H9 (cell line): ENCODE data around the gene C1QTNF7. TPM values are rescaled to one million over a fixed set of nuclear protein-coding genes. Genes with fewer than 3 reads are reported as not detected.

Source experiments
- DNase-seq: peaks from one replicate; pipeline ENCODE4 v3.0.0-alpha.2; 2017
- H2AFZ ChIP-seq: one replicate; pipeline ENCODE4 v1.6.1; 2013; ENCODE audit warnings: mild to moderate bottlenecking, low read length, control low read depth, moderate library complexity
- H2AK5ac ChIP-seq: 2 replicates; pipeline ENCODE4 v1.6.1; 2013; ENCODE audit warnings: low read length, control low read depth, mixed read lengths; ENCODE audit not compliant: insufficient read length
- H2BK120ac ChIP-seq: one replicate; pipeline ENCODE4 v1.6.1; 2013; ENCODE audit warnings: low read depth, mild to moderate bottlenecking, low read length, control low read depth, inconsistent platforms; ENCODE audit not compliant: poor library complexity, severe bottlenecking
- H2BK12ac ChIP-seq: 2 replicates; pipeline ENCODE4 v1.6.1; 2013; ENCODE audit warnings: low read length, control low read depth, mixed read lengths, low read depth; ENCODE audit not compliant: insufficient read length
- H2BK15ac ChIP-seq: 2 replicates; pipeline ENCODE4 v1.6.1; 2013; ENCODE audit warnings: low read depth, low read length, control low read depth
- H2BK20ac ChIP-seq: one replicate; pipeline ENCODE4 v1.6.1; 2013; ENCODE audit warnings: low read depth, mild to moderate bottlenecking, low read length, control low read depth, inconsistent platforms; ENCODE audit not compliant: poor library complexity, severe bottlenecking
- H2BK5ac ChIP-seq: 2 replicates; pipeline ENCODE4 v1.6.1; 2013; ENCODE audit warnings: low read length, control low read depth, mixed read lengths; ENCODE audit not compliant: insufficient read length
- H3K14ac ChIP-seq: 2 replicates; pipeline ENCODE4 v1.6.1; 2013; ENCODE audit warnings: low read length, control low read depth; ENCODE audit not compliant: insufficient read depth
- H3K18ac ChIP-seq: 2 replicates; pipeline ENCODE4 v1.6.1; 2013; ENCODE audit warnings: low read depth, mild to moderate bottlenecking, mixed read lengths, low read length, control low read depth; ENCODE audit not compliant: insufficient read length
- H3K23ac ChIP-seq: 2 replicates; pipeline ENCODE4 v1.6.1; 2013; ENCODE audit warnings: low read length, control low read depth, mixed read lengths, low read depth; ENCODE audit not compliant: insufficient read length
- H3K23me2 ChIP-seq: 2 replicates; pipeline ENCODE4 v1.6.1; 2013; ENCODE audit warnings: low read depth, mild to moderate bottlenecking, mixed read lengths, low read length, control low read depth; ENCODE audit not compliant: insufficient read length, poor library complexity, severe bottlenecking
- H3K27ac ChIP-seq: 2 replicates; pipeline ENCODE4 v1.5.1; 2013; ENCODE audit warnings: low read length, control low read depth, mixed read lengths, low read depth; ENCODE audit not compliant: insufficient read length
- H3K27me3 ChIP-seq: 2 replicates; pipeline ENCODE4 v1.6.1; 2013; ENCODE audit warnings: low read length, control low read depth, inconsistent platforms; ENCODE audit not compliant: insufficient read depth
- H3K4ac ChIP-seq: 2 replicates; pipeline ENCODE4 v1.6.1; 2013; ENCODE audit warnings: low read depth, mild to moderate bottlenecking, control low read depth, inconsistent platforms, low read length, moderate library complexity
- H3K4me1 ChIP-seq: 2 replicates; pipeline ENCODE4 v1.6.1; 2013; ENCODE audit warnings: low read length, control low read depth, inconsistent platforms; ENCODE audit not compliant: insufficient read depth
- H3K4me2 ChIP-seq: 2 replicates; pipeline ENCODE4 v1.6.1; 2013; ENCODE audit warnings: low read length, control low read depth, mixed read lengths; ENCODE audit not compliant: insufficient read length, insufficient read depth
- H3K56ac ChIP-seq: 2 replicates; pipeline ENCODE4 v1.6.1; 2013; ENCODE audit warnings: low read depth, mild to moderate bottlenecking, mixed read lengths, low read length, control low read depth; ENCODE audit not compliant: insufficient read length
- H3K79me1 ChIP-seq: 2 replicates; pipeline ENCODE4 v1.6.1; 2013; ENCODE audit warnings: low read depth, mild to moderate bottlenecking, moderate library complexity, low read length, control low read depth, inconsistent platforms; ENCODE audit not compliant: insufficient read depth, poor library complexity, severe bottlenecking
- H3K79me2 ChIP-seq: 2 replicates; pipeline ENCODE4 v1.6.1; 2013; ENCODE audit warnings: low read length, control low read depth, inconsistent platforms; ENCODE audit not compliant: insufficient read depth
- H3K9ac ChIP-seq: 2 replicates; pipeline ENCODE4 v1.6.1; 2013; ENCODE audit warnings: low read length, control low read depth, mixed read lengths; ENCODE audit not compliant: insufficient read length; ENCODE audit errors: extremely low read depth
- H3K9me3 ChIP-seq: one replicate; pipeline ENCODE4 v1.6.1; 2013; ENCODE audit warnings: low read depth, low read length, inconsistent platforms; ENCODE audit not compliant: control insufficient read depth
- H3T11ph ChIP-seq: one replicate; pipeline ENCODE4 v1.6.1; 2013; ENCODE audit warnings: mild to moderate bottlenecking, low read length, control low read depth, inconsistent platforms
- H4K20me1 ChIP-seq: one replicate; pipeline ENCODE4 v1.6.1; 2013; ENCODE audit not compliant: control insufficient read depth, insufficient read length, insufficient read depth
- H4K5ac ChIP-seq: 2 replicates; pipeline ENCODE4 v1.6.1; 2013; ENCODE audit warnings: low read depth, mild to moderate bottlenecking, mixed read lengths, low read length, control low read depth; ENCODE audit not compliant: insufficient read length
- H4K8ac ChIP-seq: replicated peaks from 2 replicates; pipeline ENCODE4 v1.6.1; 2013; ENCODE audit warnings: low read length, control low read depth, mixed read lengths, low read depth; ENCODE audit not compliant: insufficient read length
- H4K91ac ChIP-seq: 2 replicates; pipeline ENCODE4 v1.6.1; 2013; ENCODE audit warnings: low read depth, mild to moderate bottlenecking, moderate library complexity, mixed read lengths, low read length, control low read depth; ENCODE audit not compliant: insufficient read length
- H3K27ac Mint-ChIP-seq, 3 experiments: 2 replicates in 2 of 3; 3 replicates in 1 of 3; pipeline ENCODE4 v1.8.0; 2020 to 2021; ENCODE audit warnings: mixed read lengths in 3 of 3, mild to moderate bottlenecking in 1 of 3, moderate library complexity in 1 of 3
- H3K27me3 Mint-ChIP-seq: 2 replicates; pipeline ENCODE4 v1.8.0; 2021; ENCODE audit warnings: low read depth, mild to moderate bottlenecking, moderate library complexity, mixed read lengths
- H3K36me3 Mint-ChIP-seq, 3 experiments: 2 replicates in 2 of 3; 3 replicates in 1 of 3; pipeline ENCODE4 v1.8.0; 2020 to 2021; ENCODE audit warnings: low read depth in 3 of 3, mixed read lengths in 3 of 3; ENCODE audit not compliant: insufficient read depth in 1 of 3
- H3K4me1 Mint-ChIP-seq, 2 experiments: 2 replicates each; pipeline ENCODE4 v1.8.0; 2020; ENCODE audit warnings: mixed read lengths in 2 of 2
- H3K4me3 Mint-ChIP-seq, 2 experiments: 2 replicates in 1 of 2; 3 replicates in 1 of 2; pipeline ENCODE4 v1.8.0; 2020 to 2021; ENCODE audit warnings: mild to moderate bottlenecking in 2 of 2, mixed read lengths in 2 of 2, moderate library complexity in 1 of 2
- H3K9me3 Mint-ChIP-seq, 2 experiments: 2 replicates in 1 of 2; 3 replicates in 1 of 2; pipeline ENCODE4 v1.8.0; 2020; ENCODE audit warnings: mild to moderate bottlenecking in 2 of 2, mixed read lengths in 2 of 2, moderate library complexity in 1 of 2
- CTCF ChIP-seq: fragments of 200-600 bp; sonication (generic); conservative IDR thresholded peaks from 3 replicates; pipeline ENCODE4 v1.8.0; 2021; ENCODE audit warnings: antibody characterized with exemption, mild to moderate bottlenecking
- WGBS: extraction: QIAGEN DNeasy Blood & Tissue Kit; methylation state at CpG from one replicate; pipeline ENCODE4 v1.1.7; 2013; ENCODE audit warnings: missing lambda C conversion rate, low lambda C conversion rate, mixed read lengths; ENCODE audit not compliant: insufficient read length; ENCODE audit errors: extremely low coverage; 5-methylcytosine and 5-hydroxymethylcytosine counted together
- total RNA-seq: library from RNA; stranded (reverse); gene quantifications from 2 replicates; pipeline ENCODE4 v1.2.1, GENCODE V29; 2021

C1QTNF7 gene
- total RNA-seq, 1 experiment from 2014 or later: not detected

- H3K27ac ChIP-seq: no peak overlapping the region
- no peaks in the 10 kb centered on the region for H4K20me1 ChIP-seq
- H2BK12ac ChIP-seq: no peak overlapping the region
- no peaks in the 10 kb centered on the region for H3K27me3 ChIP-seq
- H3K4me2 ChIP-seq: peak overlapping the region; percentile 85
- no peaks in the 10 kb centered on the region for H3K9me3 ChIP-seq
- H2AFZ ChIP-seq: no peak overlapping the region
- H3K23me2 ChIP-seq: peaks cover 7% of the 10 kb centered on the region
- no peak overlapping the region for H2AK5ac ChIP-seq
- H3K79me2 ChIP-seq: no peaks in the 10 kb centered on the region
- H3K27me3 Mint-ChIP-seq: no peaks in the 10 kb centered on the region
- H3K4me3 Mint-ChIP-seq: peak overlapping the region; percentile 76 to 85
- H3K4me1 ChIP-seq: no peaks in the 10 kb centered on the region
- peak overlapping the region; percentile 96 to 99 (median 98); a peak in 5 of 7 replicates for H3K27ac Mint-ChIP-seq
- H2BK5ac ChIP-seq: no peak overlapping the region
- peak overlapping the region; percentile 98; the same call in 1 of the 2 replicates for H3K14ac ChIP-seq
- no peak overlapping the region for H3T11ph ChIP-seq
- peaks cover 8 to 18% (median 16%) of the 10 kb centered on the region in 3 experiments; a peak in 6 of 7 replicates for H3K36me3 Mint-ChIP-seq
- DNase-seq: no peak
- H2BK15ac ChIP-seq: no peak overlapping the region
- peaks cover 20 to 21% of the 10 kb centered on the region in 2 experiments for H3K4me1 Mint-ChIP-seq
- no peak overlapping the region for H3K23ac ChIP-seq
- peak overlapping the region; percentile 53 for H4K5ac ChIP-seq
- H3K79me1 ChIP-seq: no peaks in the 10 kb centered on the region
- no peak overlapping the region for H4K91ac ChIP-seq
- H2BK120ac ChIP-seq: no peak overlapping the region
- no peak overlapping the region for H2BK20ac ChIP-seq
- no peak for TF ChIP-seq CTCF
- H3K9ac ChIP-seq: peak overlapping the region; percentile 63
- WGBS: no CpG with 5 or more reads among the region's 3 CpGs
- H3K4ac ChIP-seq: no peak overlapping the region
- H3K56ac ChIP-seq: no peak overlapping the region
- H3K18ac ChIP-seq: peak overlapping the region; percentile 96
- no peaks in the 10 kb centered on the region for H3K9me3 Mint-ChIP-seq
- H4K8ac ChIP-seq: peak overlapping the region; percentile 89
Observed at GRCh38 chr4:15479913-15480185, 52.0 kb downstream of the C1QTNF7 start.
